ENCODE results near the gene TEX44. TPM values are rescaled to one million over a fixed set of nuclear protein-coding genes. Genes with fewer than 3 reads are reported as not detected.
"Not testable (repeated sequence)": the region's sequence is repeated elsewhere in the genome, so short reads cannot be mapped to it uniquely, and the experiment has no call there.

TEX44 gene
- total RNA-seq, 2 experiments from 2014 or later, result not detected

GRCh38 chr2:231556496-231556895 lies 36.2 kb upstream of the TEX44 start:
- ATAC-seq; H3K27ac Mint-ChIP-seq; DNase-seq; H3K27me3 Mint-ChIP-seq (ENCODE audit: low read depth); H3K4me3 Mint-ChIP-seq: not testable (repeated sequence)
- Mint-ChIP-seq H3K4me1 (ENCODE audit: low read depth) (peaks cover 32% of the 10 kb centered on the region), H3K36me3 (ENCODE audit: low read depth) (peaks cover 11% of the 10 kb centered on the region), H3K9me3 (ENCODE audit: insufficient read depth) (peaks cover 13% of the 10 kb centered on the region)
- CTCF ChIA-PET, result interaction anchor here (0.7 to 4.1 kb wide), 10 partner anchors 10 to 75 kb away, joined by 3 to 26 read pairs (median 4); partner anchors contain the start of gene NMUR1
- POLR2A ChIA-PET, result interaction anchor here (1.1 kb wide), 1 partner anchor 96 kb away, joined by 3 read pairs; no protein-coding TSS in a partner anchor

DNA sequence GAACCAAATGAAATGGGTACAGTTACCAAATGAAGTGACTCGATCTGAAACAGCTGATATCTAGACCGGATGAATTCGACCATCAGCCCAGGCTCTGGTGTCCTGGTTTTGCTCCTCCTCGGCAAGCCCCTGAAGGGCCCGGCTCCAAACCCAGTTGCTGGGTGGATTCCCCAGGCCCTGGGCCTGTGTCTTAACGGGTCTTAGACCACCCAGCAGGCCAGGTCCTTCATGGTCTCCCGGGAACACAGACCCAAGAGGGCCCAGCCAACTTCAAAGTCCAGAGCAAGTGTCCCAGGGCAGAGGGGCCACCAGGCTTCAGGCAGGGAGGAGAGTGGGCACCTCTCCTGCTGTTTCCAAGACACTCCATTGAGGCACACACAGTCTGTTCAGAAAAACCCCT lies 35.7 kb upstream of the TEX44 start:
- ChIA-PET CTCF (interaction anchor here (0.7 to 4.1 kb wide), 10 partner anchors 10 to 75 kb away, joined by 3 to 26 read pairs (median 4); no protein-coding TSS in a partner anchor), POLR2A (interaction anchor here (1.1 kb wide), 1 partner anchor 97 kb away, joined by 3 read pairs; no protein-coding TSS in a partner anchor)
- ATAC-seq (no peak), DNase-seq (no peak)
- peaks cover 13% of the 10 kb centered on the region for H3K9me3 Mint-ChIP-seq (ENCODE audit: insufficient read depth)
- H3K27ac Mint-ChIP-seq, result no peak overlapping the region
- peaks cover 6% of the 10 kb centered on the region for H3K27me3 Mint-ChIP-seq (ENCODE audit: low read depth)
- no peak overlapping the region for H3K4me3 Mint-ChIP-seq
- H3K36me3 Mint-ChIP-seq (ENCODE audit: low read depth), result peaks cover 11% of the 10 kb centered on the region
- H3K4me1 Mint-ChIP-seq (ENCODE audit: low read depth), result peaks cover 32% of the 10 kb centered on the region

- H3K36me3 Mint-ChIP-seq (ENCODE audit: low read depth), result peaks cover 11% of the 10 kb centered on the region
- DNase-seq (peak; percentile 80), ATAC-seq (peak; percentile 96)
- H3K4me3 Mint-ChIP-seq, result no peak overlapping the region
- POLR2A ChIA-PET, result no interaction called here
- CTCF ChIA-PET, result interaction anchor here (0.7 to 4.1 kb wide), 16 partner anchors 11 to 75 kb away, joined by 3 to 23 read pairs (median 4); no protein-coding TSS in a partner anchor
- peaks cover 32% of the 10 kb centered on the region for H3K4me1 Mint-ChIP-seq (ENCODE audit: low read depth)
- H3K27me3 Mint-ChIP-seq (ENCODE audit: low read depth), result peaks cover 6% of the 10 kb centered on the region
- H3K27ac Mint-ChIP-seq, result peak overlapping the region; percentile 40
- peaks cover 11% of the 10 kb centered on the region for H3K9me3 Mint-ChIP-seq (ENCODE audit: insufficient read depth)
Measured at GRCh38 chr2:231557571-231558217, 35.0 kb upstream of the TEX44 start.

DNA sequence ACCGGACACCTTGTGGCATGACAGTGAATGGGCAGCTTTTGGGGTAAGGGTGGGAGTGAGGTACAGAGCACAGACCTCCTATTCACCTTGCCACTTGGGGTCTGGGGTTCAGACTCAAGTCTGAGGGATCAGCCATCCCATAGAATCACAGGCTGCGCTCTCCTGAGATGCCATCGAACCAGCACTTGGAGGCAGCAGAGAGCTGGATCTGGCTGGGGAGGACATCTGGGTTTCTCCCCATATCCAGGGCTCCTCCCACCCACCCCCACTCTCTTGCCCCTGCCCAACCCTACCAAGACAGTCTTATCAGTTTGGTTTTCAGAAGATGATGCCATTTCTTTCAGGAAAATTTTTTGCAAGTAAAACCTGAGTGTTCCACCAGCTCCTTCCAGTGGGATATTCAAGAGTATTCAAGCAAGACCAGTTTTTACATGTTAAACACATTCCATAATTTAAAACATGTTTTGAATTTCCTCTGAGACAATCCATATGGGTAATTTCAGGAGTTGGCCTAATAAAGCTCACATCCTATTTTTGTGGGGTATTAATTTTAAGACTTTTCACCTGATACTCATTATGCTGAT lies 29.2 kb upstream of the TEX44 start:
- DNase-seq, result peak; percentile 41
- peak; percentile 68 for ATAC-seq
- H3K27me3 Mint-ChIP-seq (ENCODE audit: low read depth), result peaks cover 1% of the 10 kb centered on the region
- H3K36me3 Mint-ChIP-seq (ENCODE audit: low read depth), result no peaks in the 10 kb centered on the region
- POLR2A ChIA-PET, result interaction anchor here (0.8 kb wide), 1 partner anchor 50 kb away, joined by 3 read pairs; no protein-coding TSS in a partner anchor
- no peak overlapping the region for H3K4me3 Mint-ChIP-seq
- H3K9me3 Mint-ChIP-seq (ENCODE audit: insufficient read depth), result no peaks in the 10 kb centered on the region
- no peak overlapping the region for H3K27ac Mint-ChIP-seq
- peaks cover 2% of the 10 kb centered on the region for H3K4me1 Mint-ChIP-seq (ENCODE audit: low read depth)
- CTCF ChIA-PET, result interaction anchor here (0.6 to 5.9 kb wide), 19 partner anchors 9 to 151 kb away, joined by 3 to 46 read pairs (median 3); no protein-coding TSS in a partner anchor

DNA sequence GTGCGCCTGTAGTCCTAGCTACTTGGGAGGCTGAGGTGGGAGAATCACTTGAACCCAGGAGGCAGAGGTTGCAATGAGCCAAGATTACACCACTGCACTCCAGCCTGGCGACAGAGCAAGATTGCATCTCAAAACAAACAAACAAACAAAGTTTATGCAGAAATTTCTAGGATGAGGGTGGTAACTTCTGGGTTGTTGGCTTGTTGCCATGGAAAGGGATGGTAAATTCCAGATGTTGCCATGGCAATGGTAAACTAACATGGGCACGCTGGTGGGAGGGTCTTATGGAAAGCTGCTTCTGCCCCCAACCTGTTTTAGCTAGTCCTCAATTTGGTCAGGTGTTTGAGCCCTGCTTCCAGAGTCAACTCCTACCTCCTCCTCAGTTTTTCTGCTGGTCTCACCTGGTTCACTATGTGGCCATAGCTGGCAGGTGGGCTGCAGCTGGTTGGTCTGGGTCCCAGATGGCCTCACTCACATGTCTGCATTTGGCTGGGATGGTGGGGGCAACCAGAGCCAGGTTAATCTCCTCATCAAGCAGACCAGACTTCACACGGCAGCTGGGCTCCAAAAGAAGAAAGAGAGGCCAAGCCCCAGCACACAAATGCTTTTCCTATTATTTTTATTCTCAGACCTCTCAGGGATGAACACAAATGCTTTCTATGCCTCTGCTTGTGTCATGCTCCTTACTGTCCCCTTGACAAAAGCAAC lies 26.6 kb upstream of the TEX44 start:
- Mint-ChIP-seq H3K36me3 (ENCODE audit: low read depth) (no peaks in the 10 kb centered on the region), H3K4me1 (ENCODE audit: low read depth) (peaks cover 6% of the 10 kb centered on the region), H3K27me3 (ENCODE audit: low read depth) (peaks cover 2% of the 10 kb centered on the region), H3K4me3 (no peak overlapping the region), H3K27ac (no peak overlapping the region), H3K9me3 (ENCODE audit: insufficient read depth) (no peaks in the 10 kb centered on the region)
- DNase-seq (no peak), ATAC-seq (no peak)
- ChIA-PET CTCF (interaction anchor here (1.0 to 5.9 kb wide), 3 partner anchors 20 to 49 kb away, joined by 3 to 21 read pairs (median 4); no protein-coding TSS in a partner anchor), POLR2A (no interaction called here)

DNA sequence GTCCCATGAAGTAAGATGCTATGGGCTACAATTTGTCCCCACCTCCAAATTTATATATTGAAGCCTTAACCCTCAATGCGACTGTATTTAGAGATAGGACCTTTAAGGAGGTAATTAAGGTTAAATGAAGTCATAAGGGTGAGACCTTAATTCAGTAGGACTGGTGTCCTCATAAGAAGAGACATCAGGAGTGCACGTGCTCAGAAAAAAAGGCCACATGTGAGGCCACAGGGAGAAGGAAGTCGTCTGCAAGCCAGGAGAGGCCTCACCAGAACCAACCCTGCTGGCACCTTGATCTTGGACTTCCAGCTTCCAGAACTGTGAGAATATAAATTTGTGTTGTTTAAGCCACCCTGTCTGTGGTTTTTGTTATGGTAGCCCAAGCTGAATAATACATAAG lies 25.5 kb upstream of the TEX44 start:
- CTCF ChIA-PET, result interaction anchor here (1.1 to 5.9 kb wide), 2 partner anchors 50 to 110 kb away, joined by 3 to 21 read pairs; no protein-coding TSS in a partner anchor
- no peak for DNase-seq
- no peaks in the 10 kb centered on the region for H3K36me3 Mint-ChIP-seq (ENCODE audit: low read depth)
- H3K4me1 Mint-ChIP-seq (ENCODE audit: low read depth), result peaks cover 6% of the 10 kb centered on the region
- no peak overlapping the region for H3K27ac Mint-ChIP-seq
- POLR2A ChIA-PET, result no interaction called here
- H3K4me3 Mint-ChIP-seq, result no peak overlapping the region
- peaks cover 7% of the 10 kb centered on the region for H3K27me3 Mint-ChIP-seq (ENCODE audit: low read depth)
- no peaks in the 10 kb centered on the region for H3K9me3 Mint-ChIP-seq (ENCODE audit: insufficient read depth)
- ATAC-seq, result no peak

DNA sequence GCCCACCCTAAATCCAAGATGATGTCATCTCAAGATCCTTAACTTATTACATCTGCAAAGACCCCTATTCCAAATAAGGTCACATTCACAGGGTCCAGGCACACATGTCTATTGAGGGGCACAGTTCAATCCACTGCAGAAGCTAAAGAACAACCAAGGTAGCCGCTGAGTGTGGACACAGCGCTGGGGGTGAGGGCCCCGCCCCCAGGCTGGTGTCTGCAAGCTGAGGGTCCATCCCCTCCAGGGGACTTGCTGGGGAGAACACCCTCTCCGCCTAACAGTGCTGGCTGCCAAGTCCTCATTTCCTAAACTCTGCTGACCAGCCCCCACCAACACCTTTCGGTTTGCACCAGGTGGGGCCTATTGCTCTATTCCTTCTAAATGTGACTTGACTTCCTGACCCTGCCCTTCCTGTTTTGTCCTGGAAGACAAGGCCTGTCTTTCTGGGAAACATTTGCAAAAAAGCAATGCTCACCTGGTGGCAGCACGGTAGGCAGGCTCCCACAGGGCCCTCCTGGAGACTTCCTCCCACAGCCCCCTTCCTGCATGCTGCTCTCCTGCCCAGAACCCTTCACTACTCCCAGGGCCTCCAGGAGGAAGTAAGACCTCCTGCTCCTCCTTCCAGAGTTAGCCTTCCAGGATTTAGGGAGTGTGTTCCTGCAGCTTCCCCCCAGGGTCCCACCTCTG lies 24.4 kb upstream of the TEX44 start:
- DNase-seq (no peak), ATAC-seq (no peak)
- H3K9me3 Mint-ChIP-seq (ENCODE audit: insufficient read depth), result no peaks in the 10 kb centered on the region
- peaks cover 7% of the 10 kb centered on the region for H3K27me3 Mint-ChIP-seq (ENCODE audit: low read depth)
- no peak overlapping the region for H3K27ac Mint-ChIP-seq
- H3K4me3 Mint-ChIP-seq, result no peak overlapping the region
- no peaks in the 10 kb centered on the region for H3K36me3 Mint-ChIP-seq (ENCODE audit: low read depth)
- H3K4me1 Mint-ChIP-seq (ENCODE audit: low read depth), result peaks cover 6% of the 10 kb centered on the region
- POLR2A ChIA-PET, result no interaction called here
- CTCF ChIA-PET, result interaction anchor here (1.2 to 1.5 kb wide), 2 partner anchors 33 to 86 kb away, joined by 4 to 5 read pairs; no protein-coding TSS in a partner anchor

- H3K27me3 Mint-ChIP-seq (ENCODE audit: low read depth), result peaks cover 7% of the 10 kb centered on the region
- no peak for ATAC-seq
- no peaks in the 10 kb centered on the region for H3K36me3 Mint-ChIP-seq (ENCODE audit: low read depth)
- H3K4me1 Mint-ChIP-seq (ENCODE audit: low read depth), result peaks cover 6% of the 10 kb centered on the region
- CTCF ChIA-PET, result interaction anchor here (1.2 to 1.5 kb wide), 3 partner anchors 10 to 86 kb away, joined by 4 to 6 read pairs (median 5); no protein-coding TSS in a partner anchor
- no peak for DNase-seq
- no peak overlapping the region for H3K27ac Mint-ChIP-seq
- POLR2A ChIA-PET, result interaction anchor here (1.0 kb wide), 1 partner anchor 45 kb away, joined by 4 read pairs; no protein-coding TSS in a partner anchor
- H3K4me3 Mint-ChIP-seq, result no peak overlapping the region
- H3K9me3 Mint-ChIP-seq (ENCODE audit: insufficient read depth), result no peaks in the 10 kb centered on the region
Measured at GRCh38 chr2:231568785-231569435, 23.8 kb upstream of the TEX44 start.

GRCh38 chr2:231570915-231571314 lies 21.7 kb upstream of the TEX44 start:
- H3K9me3 Mint-ChIP-seq (ENCODE audit: insufficient read depth); H3K4me3 Mint-ChIP-seq; H3K27me3 Mint-ChIP-seq (ENCODE audit: low read depth); H3K27ac Mint-ChIP-seq; DNase-seq; H3K36me3 Mint-ChIP-seq (ENCODE audit: low read depth); POLR2A ChIA-PET; ATAC-seq: not testable (repeated sequence)
- H3K4me1 Mint-ChIP-seq (ENCODE audit: low read depth), result peaks cover 10% of the 10 kb centered on the region
- CTCF ChIA-PET, result interaction anchor here (2.0 kb wide), 1 partner anchor 30 kb away, joined by 7 read pairs; no protein-coding TSS in a partner anchor

- Mint-ChIP-seq H3K27me3 (ENCODE audit: low read depth) (peaks cover 7% of the 10 kb centered on the region), H3K4me1 (ENCODE audit: low read depth) (peaks cover 16% of the 10 kb centered on the region), H3K36me3 (ENCODE audit: low read depth) (no peaks in the 10 kb centered on the region), H3K27ac (no peak overlapping the region), H3K4me3 (no peak overlapping the region), H3K9me3 (ENCODE audit: insufficient read depth) (no peaks in the 10 kb centered on the region)
- DNase-seq (no peak), ATAC-seq (no peak)
- CTCF ChIA-PET, result interaction anchor here (0.8 to 2.0 kb wide), 2 partner anchors 8 to 30 kb away, joined by 5 to 7 read pairs; no protein-coding TSS in a partner anchor
- POLR2A ChIA-PET, result no interaction called here
Measured at GRCh38 chr2:231571661-231572191, 20.9 kb upstream of the TEX44 start.

Data from activated CD8-positive, alpha-beta T cell treated with anti-CD3 and anti-CD28 coated beads, Interleukin-2, amount 10 ng/mL, durations not matched to agents 7 days and 5 days (primary cell).